ENCODE results near the gene COMMD9. TPM values are rescaled to one million over a fixed set of nuclear protein-coding genes. Genes with fewer than 3 reads are reported as not detected.

Gene COMMD9
- total RNA-seq, 1 experiment from 2014 or later = 154 TPM

DNA sequence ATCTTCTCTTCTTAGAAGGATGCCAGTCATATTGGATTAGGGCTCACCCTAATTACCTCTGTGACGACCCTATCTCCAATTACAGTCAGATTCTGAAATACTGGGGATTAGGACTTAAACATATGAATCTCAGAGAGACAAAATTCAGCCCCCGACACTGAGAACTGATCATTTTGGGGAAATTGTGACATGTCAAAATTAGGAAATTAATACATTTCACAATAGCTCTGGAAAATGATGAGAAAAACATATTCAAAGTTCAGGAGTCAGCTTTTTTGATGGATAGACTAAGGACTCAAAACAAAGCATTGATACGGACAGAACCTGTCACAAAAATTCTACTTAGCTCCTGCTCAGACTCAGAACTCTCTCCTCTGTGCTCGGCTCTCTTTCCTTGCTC, 40.8 kb downstream of the COMMD9 start:
- Histone ChIP-seq H3K36me3 (ENCODE audit: insufficient read depth, low read length, poor library complexity, severe bottlenecking) (no peaks in the 10 kb centered on the region), H3K27me3 (replicated peaks; ENCODE audit: insufficient read depth, low read depth, low read length, poor library complexity) (peaks cover 42% of the 10 kb centered on the region), H3K27ac (ENCODE audit: low read depth, low read length, poor library complexity, severe bottlenecking) (no peak overlapping the region), H3K4me1 (ENCODE audit: insufficient read depth, low read length, poor library complexity, severe bottlenecking) (no peaks in the 10 kb centered on the region), H3K4me3 (ENCODE audit: low read depth, low read length, poor library complexity, severe bottlenecking) (no peak overlapping the region), H3K9me3 (ENCODE audit: low read depth, low read length, poor library complexity, severe bottlenecking) (no peaks in the 10 kb centered on the region)
- BruUV-seq (replicated peaks) = no TSS peak
- POLR2A ChIA-PET (ENCODE audit: low non-redundant PET) = no interaction called here
- intact Hi-C loops (cut with micrococcal nuclease; ENCODE audit: unreplicated experiment) = no loop called here
- no peak for TF ChIP-seq EZH2 (IDR thresholded peaks at IDR 0.05; ENCODE audit: borderline replicate concordance, low read depth, low read length, poor library complexity, severe bottlenecking)
- TF ChIP-seq, protein P1, sequence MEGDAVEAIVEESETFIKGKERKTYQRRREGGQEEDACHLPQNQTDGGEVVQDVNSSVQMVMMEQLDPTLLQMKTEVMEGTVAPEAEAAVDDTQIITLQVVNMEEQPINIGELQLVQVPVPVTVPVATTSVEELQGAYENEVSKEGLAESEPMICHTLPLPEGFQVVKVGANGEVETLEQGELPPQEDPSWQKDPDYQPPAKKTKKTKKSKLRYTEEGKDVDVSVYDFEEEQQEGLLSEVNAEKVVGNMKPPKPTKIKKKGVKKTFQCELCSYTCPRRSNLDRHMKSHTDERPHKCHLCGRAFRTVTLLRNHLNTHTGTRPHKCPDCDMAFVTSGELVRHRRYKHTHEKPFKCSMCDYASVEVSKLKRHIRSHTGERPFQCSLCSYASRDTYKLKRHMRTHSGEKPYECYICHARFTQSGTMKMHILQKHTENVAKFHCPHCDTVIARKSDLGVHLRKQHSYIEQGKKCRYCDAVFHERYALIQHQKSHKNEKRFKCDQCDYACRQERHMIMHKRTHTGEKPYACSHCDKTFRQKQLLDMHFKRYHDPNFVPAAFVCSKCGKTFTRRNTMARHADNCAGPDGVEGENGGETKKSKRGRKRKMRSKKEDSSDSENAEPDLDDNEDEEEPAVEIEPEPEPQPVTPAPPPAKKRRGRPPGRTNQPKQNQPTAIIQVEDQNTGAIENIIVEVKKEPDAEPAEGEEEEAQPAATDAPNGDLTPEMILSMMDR (conservative IDR thresholded peaks at IDR 0.05; ENCODE audit: low read depth, low read length) = no peak
- no peak for DNase-seq (ENCODE audit: low spot score)
- CTCF ChIA-PET = interaction anchor here (0.6 to 2.1 kb wide), 2 partner anchors 10 to 45 kb away, joined by 3 to 6 read pairs; no protein-coding TSS in a partner anchor

DNA sequence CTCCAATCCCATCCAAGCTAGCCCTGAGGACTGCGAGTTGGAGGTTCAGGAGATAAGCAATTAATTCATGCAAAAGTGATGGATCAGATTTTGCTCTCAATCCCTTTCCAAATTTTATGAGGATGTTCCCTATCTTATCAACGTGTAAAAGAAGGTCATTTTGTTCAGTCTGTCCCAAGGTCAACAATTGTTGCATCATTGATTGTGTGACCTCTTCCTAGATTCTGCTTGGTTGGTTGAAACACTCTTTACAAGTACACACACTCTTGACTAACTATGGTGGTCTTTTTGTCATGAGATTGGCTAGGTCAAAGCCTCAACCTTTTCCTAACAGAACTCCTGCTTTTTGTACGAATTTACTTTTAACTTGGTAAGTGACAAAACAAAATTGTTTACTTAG, 41.7 kb downstream of the COMMD9 start:
- H3K4me1 ChIP-seq (ENCODE audit: insufficient read depth, low read length, poor library complexity, severe bottlenecking) = no peaks in the 10 kb centered on the region
- no peak overlapping the region for H3K4me3 ChIP-seq (ENCODE audit: low read depth, low read length, poor library complexity, severe bottlenecking)
- POLR2A ChIA-PET (ENCODE audit: low non-redundant PET) = no interaction called here
- CTCF ChIA-PET = interaction anchor here (0.6 kb wide), 1 partner anchor 231 kb away, joined by 3 read pairs; no protein-coding TSS in a partner anchor
- DNase-seq (ENCODE audit: low spot score) = no peak
- H3K9me3 ChIP-seq (ENCODE audit: low read depth, low read length, poor library complexity, severe bottlenecking) = no peaks in the 10 kb centered on the region
- no TSS peak for BruUV-seq (replicated peaks)
- H3K27me3 ChIP-seq (replicated peaks; ENCODE audit: insufficient read depth, low read depth, low read length, poor library complexity) = peaks cover 42% of the 10 kb centered on the region
- intact Hi-C loops (cut with micrococcal nuclease; ENCODE audit: unreplicated experiment) = no loop called here
- TF ChIP-seq, protein P1 (conservative IDR thresholded peaks at IDR 0.05; ENCODE audit: low read depth, low read length) = no peak
- TF ChIP-seq EZH2 (IDR thresholded peaks at IDR 0.05; ENCODE audit: borderline replicate concordance, low read depth, low read length, poor library complexity, severe bottlenecking) = no peak
- no peaks in the 10 kb centered on the region for H3K36me3 ChIP-seq (ENCODE audit: insufficient read depth, low read length, poor library complexity, severe bottlenecking)
- H3K27ac ChIP-seq (ENCODE audit: low read depth, low read length, poor library complexity, severe bottlenecking) = no peak overlapping the region

DNA sequence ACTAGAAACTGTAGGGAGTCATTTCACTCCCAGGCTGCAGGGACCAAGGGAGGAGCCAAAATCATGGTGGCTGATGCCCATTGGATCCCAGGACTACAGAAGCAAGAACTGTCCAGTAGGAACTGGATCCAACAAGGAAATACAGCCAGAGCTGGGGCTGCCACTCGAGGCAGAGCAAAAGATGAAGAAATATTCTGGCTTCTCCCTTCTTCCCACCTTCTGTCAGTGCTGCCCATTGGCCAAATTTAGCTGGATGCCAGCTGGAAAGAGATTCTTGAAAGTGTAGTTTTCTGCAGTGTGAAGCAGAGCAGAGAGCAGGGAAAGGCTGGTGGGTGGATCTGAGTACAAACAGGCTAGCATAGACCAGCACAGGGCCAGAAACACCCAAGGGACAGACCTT, 45.6 kb downstream of the COMMD9 start:
- no TSS peak for BruUV-seq (replicated peaks)
- DNase-seq (ENCODE audit: low spot score) = no peak
- ChIA-PET CTCF (no interaction called here), POLR2A (ENCODE audit: low non-redundant PET) (no interaction called here)
- H3K27me3 ChIP-seq (replicated peaks; ENCODE audit: insufficient read depth, low read depth, low read length, poor library complexity) = peaks cover 23% of the 10 kb centered on the region
- H3K4me1 ChIP-seq (ENCODE audit: insufficient read depth, low read length, poor library complexity, severe bottlenecking) = no peaks in the 10 kb centered on the region
- TF ChIP-seq EZH2 (IDR thresholded peaks at IDR 0.05; ENCODE audit: borderline replicate concordance, low read depth, low read length, poor library complexity, severe bottlenecking) = no peak
- TF ChIP-seq, protein P1 (conservative IDR thresholded peaks at IDR 0.05; ENCODE audit: low read depth, low read length) = no peak
- H3K9me3 ChIP-seq (ENCODE audit: low read depth, low read length, poor library complexity, severe bottlenecking) = no peaks in the 10 kb centered on the region
- no peak overlapping the region for H3K27ac ChIP-seq (ENCODE audit: low read depth, low read length, poor library complexity, severe bottlenecking)
- intact Hi-C loops (cut with micrococcal nuclease; ENCODE audit: unreplicated experiment) = no loop called here
- H3K36me3 ChIP-seq (ENCODE audit: insufficient read depth, low read length, poor library complexity, severe bottlenecking) = no peaks in the 10 kb centered on the region
- H3K4me3 ChIP-seq (ENCODE audit: low read depth, low read length, poor library complexity, severe bottlenecking) = no peak overlapping the region

Measured in A673 (cell line).